ENCODE results near the gene MGST3. TPM values are rescaled to one million over a fixed set of nuclear protein-coding genes. Genes with fewer than 3 reads are reported as not detected.

Gene MGST3
- polyA plus RNA-seq, 1 of the 3 experiments (the other 2 are of a cell fraction) = 270 TPM

GRCh38 chr1:165697881-165698760 is 67.1 kb downstream of the MGST3 start, which contains the start of gene ALDH9A1 (continued):
- TF ChIP-seq POLR2AphosphoS5 (IDR thresholded peaks at IDR 0.05; ENCODE audit: low read depth, low read length) (peak; percentile 92), TAF1 (IDR thresholded peaks at IDR 0.05; ENCODE audit: borderline replicate concordance, low read depth, low read length) (peak; percentile 54; the same call in 1 of the 2 replicates), FOXM1 (IDR thresholded peaks at IDR 0.05; ENCODE audit: low read depth) (no peak), TCF12 (IDR thresholded peaks at IDR 0.05) (peak; percentile 18; the same call in 1 of the 2 replicates), MEF2A (IDR thresholded peaks at IDR 0.05; ENCODE audit: borderline replicate concordance, low read depth) (no peak), MAX (IDR thresholded peaks at IDR 0.05; ENCODE audit: low read depth) (peak; percentile 73), RCOR1 (IDR thresholded peaks at IDR 0.05; ENCODE audit: low read length) (no peak), NRF1 (IDR thresholded peaks at IDR 0.05; ENCODE audit: low read depth, low read length) (no peak), USF2 (IDR thresholded peaks at IDR 0.05; ENCODE audit: borderline replicate concordance, low read depth, low read length) (no peak), EP300 (IDR thresholded peaks at IDR 0.05; ENCODE audit: borderline replicate concordance in 1 of 2, low read depth in 1 of 2, low read length in 1 of 2) (no peak), RFX5 (IDR thresholded peaks at IDR 0.05; ENCODE audit: low read length) (no peak), FOXJ3 (CRISPR knock-in tag; IDR thresholded peaks at IDR 0.05) (peak; percentile 67; the same call in 1 of the 2 replicates)

- peak overlapping the region; percentile 86 for H3K4me2 ChIP-seq
- H3K4me3 ChIP-seq (ENCODE audit: low read depth in 2 of 2, low read length in 1 of 2) = peak overlapping the region; percentile 59 to 97
- CTCF ChIA-PET = interaction anchor here (0.8 to 2.3 kb wide), 9 partner anchors 8 to 229 kb away, joined by 3 to 7 read pairs (median 4); partner anchors contain the start of gene TMCO1
- POLR2A ChIA-PET = no interaction called here
- H3K79me2 ChIP-seq (ENCODE audit: insufficient read depth) = peaks cover 43% of the 10 kb centered on the region
- no peaks in the 10 kb centered on the region for H3K9me2 ChIP-seq
- no peaks in the 10 kb centered on the region; the same call in 1 of the 2 replicates for H4K20me1 ChIP-seq (ENCODE audit: insufficient read depth)
- H3K36me3 ChIP-seq (replicated peaks in 1 of 2; ENCODE audit: control insufficient read depth in 1 of 2, insufficient read depth in 2 of 2, low read length in 1 of 2) = peaks cover 0 to 3% of the 10 kb centered on the region in 2 experiments
- TF ChIP-seq PBX3 (IDR thresholded peaks at IDR 0.05) = no peak
- peak; percentile 27 for TF ChIP-seq CHD2 (IDR thresholded peaks at IDR 0.05; ENCODE audit: low read length, partially characterized antibody)
- no peaks in the 10 kb centered on the region for H3K9me3 ChIP-seq
- H3K9ac ChIP-seq = peak overlapping the region; percentile 97; the same call in 1 of the 2 replicates
- peaks cover 0 to 12% of the 10 kb centered on the region in 2 experiments; a peak in 2 of 4 replicates for H3K4me1 ChIP-seq (ENCODE audit: control insufficient read depth in 1 of 2, insufficient read depth in 2 of 2, low read depth in 1 of 2, low read length in 1 of 2)
- H2AFZ ChIP-seq (ENCODE audit: low read depth) = peak overlapping the region; percentile 100
- peaks cover 23% of the 10 kb centered on the region for H3F3A ChIP-seq (replicated peaks; ENCODE audit: insufficient read depth)
- 0% methylated on average over 7 of the region's 7 CpGs for whole genome bisulfite sequencing (ENCODE audit: low lambda C conversion rate)
- H3K27me3 ChIP-seq (ENCODE audit: insufficient read depth) = no peaks in the 10 kb centered on the region
- DNase-seq = no peak
- peak overlapping the region; percentile 81 to 92 for H3K27ac ChIP-seq (ENCODE audit: low read depth in 2 of 2, low read length in 1 of 2)
These were observed 67.7 kb downstream of the MGST3 start for GRCh38 chr1:165698761-165699052.
